OCI-LY7 (cell line): ENCODE measurements around the gene PTGER3. TPM values are rescaled to one million over a fixed set of nuclear protein-coding genes. Genes with fewer than 3 reads are reported as not detected.

Experiments used
- BruUV-seq: library from RNA; stranded (reverse); fragments of 400-500 nt; replicated peaks from 2 replicates; lab custom pipeline; 2021; lab: Mats Ljungman, UMichigan
- CTCF ChIA-PET: fragments of 300-600 bp; sonication (Branson Sonifier 250); formaldehyde crosslinking; loops from one replicate; lab custom pipeline; 2022; ENCODE audit warnings: antibody characterized with exemption; ENCODE audit not compliant: unreplicated experiment; lab: Charles Lee
- POLR2A ChIA-PET: fragments of 300-600 bp; sonication (Branson Sonifier 250); formaldehyde crosslinking; loops from one replicate; lab custom pipeline; 2022; ENCODE audit warnings: antibody characterized with exemption; lab: Charles Lee
- DNase-seq: peaks from one replicate; pipeline ENCODE4 v3.0.0-alpha.2; 2015; ENCODE audit warnings: low spot score
- H2AFZ ChIP-seq: fragments of 200-600 bp; sonication (generic), shearing (Covaris generic); 2 replicates; pipeline ENCODE4 v1.6.1; 2014; ENCODE audit warnings: mild to moderate bottlenecking, antibody characterized with exemption, low read length, moderate library complexity
- H3K27ac ChIP-seq: fragments of 200-600 bp; sonication (generic); 2 replicates; pipeline ENCODE4 v1.5.1; 2014; ENCODE audit warnings: mixed run types, low read depth, mild to moderate bottlenecking, moderate library complexity, low read length, inconsistent platforms; ENCODE audit not compliant: poor library complexity, severe bottlenecking
- H3K36me3 ChIP-seq: fragments of 200-600 bp; sonication (generic); 2 replicates; pipeline ENCODE4 v1.6.1; 2014; ENCODE audit warnings: mild to moderate bottlenecking, antibody characterized with exemption, low read length, moderate library complexity, mixed read lengths; ENCODE audit not compliant: insufficient read depth
- H3K4me1 ChIP-seq: fragments of 200-600 bp; sonication (generic); 2 replicates; pipeline ENCODE4 v1.5.1; 2014; ENCODE audit warnings: mild to moderate bottlenecking, low read length; ENCODE audit not compliant: insufficient read depth, poor library complexity, severe bottlenecking
- H3K4me2 ChIP-seq: fragments of 200-600 bp; sonication (generic); 2 replicates; pipeline ENCODE4 v1.6.1; 2014; ENCODE audit warnings: mild to moderate bottlenecking, low read length
- H3K4me3 ChIP-seq: fragments of 200-600 bp; sonication (generic); 2 replicates; pipeline ENCODE4 v1.5.1; 2014; ENCODE audit warnings: mild to moderate bottlenecking, low read depth, low read length; ENCODE audit not compliant: poor library complexity, severe bottlenecking
- H3K79me2 ChIP-seq: fragments of 200-600 bp; sonication (generic); 2 replicates; pipeline ENCODE4 v1.6.1; 2016; ENCODE audit warnings: low read depth, mild to moderate bottlenecking, low read length, moderate library complexity, mixed read lengths; ENCODE audit not compliant: insufficient read depth
- H3K9me2 ChIP-seq: fragments of 200-600 bp; sonication (generic); 2 replicates; pipeline ENCODE4 v1.6.1; 2016; ENCODE audit warnings: mild to moderate bottlenecking, low read length, mixed read lengths; ENCODE audit not compliant: insufficient read depth
- H3K9me3 ChIP-seq: fragments of 200-600 bp; sonication (generic); 2 replicates; pipeline ENCODE4 v1.6.1; 2014; ENCODE audit warnings: mild to moderate bottlenecking, mixed run types, low read length, mixed read lengths
- H4K20me1 ChIP-seq: fragments of 200-600 bp; sonication (generic); 2 replicates; pipeline ENCODE4 v1.6.1; 2014; ENCODE audit warnings: mild to moderate bottlenecking, antibody characterized with exemption, low read length, moderate library complexity, mixed read lengths; ENCODE audit not compliant: insufficient read depth
- CTCF ChIP-seq: fragments of 200-600 bp; sonication (generic); conservative IDR thresholded peaks from 2 replicates; pipeline ENCODE4 v1.5.1; 2014; ENCODE audit warnings: mild to moderate bottlenecking, antibody characterized with exemption, low read length, moderate library complexity, mixed read lengths
- EZH2phosphoT487 ChIP-seq: fragments of 200-600 bp; sonication (generic); IDR thresholded peaks from 2 replicates; pipeline ENCODE4 v1.6.1; 2018; ENCODE audit warnings: low read depth, borderline replicate concordance, mild to moderate bottlenecking, mixed run types, antibody characterized with exemption, low read length, moderate library complexity, mixed read lengths
- intact Hi-C: fragments of 100-400 bp; cut with micrococcal nuclease; formaldehyde crosslinking; loops from one replicate; pipeline ENCODE4 v1.10.0; 2022; ENCODE audit not compliant: unreplicated experiment
- total RNA-seq, 2 experiments: library from RNA; depleted of rRNA in 1 of 2; stranded (reverse); fragments of >200 nt in 1 of 2; shearing (Covaris generic) in 1 of 2; gene quantifications; 2 replicates each; pipeline ENCODE4 v1.2.3, GENCODE V29; 2014 to 2022

The PTGER3 gene
- total RNA-seq, 2 experiments from 2014 or later = 0.13 TPM; not detected in 1

- Histone ChIP-seq H3K9me2 (no peaks in the 10 kb centered on the region), H3K36me3 (no peaks in the 10 kb centered on the region), H3K79me2 (no peaks in the 10 kb centered on the region), H3K4me2 (no peak overlapping the region), H3K4me1 (no peaks in the 10 kb centered on the region), H3K4me3 (no peak overlapping the region), H3K27ac (no peak overlapping the region), H3K9me3 (no peaks in the 10 kb centered on the region), H2AFZ (no peak overlapping the region), H4K20me1 (no peaks in the 10 kb centered on the region)
- ChIA-PET POLR2A (no interaction called here), CTCF (no interaction called here)
- intact Hi-C loops = no loop called here
- DNase-seq = no peak
- TF ChIP-seq EZH2phosphoT487 (no peak), CTCF (no peak)
- BruUV-seq = no TSS peak
These were observed 99.1 kb downstream of the PTGER3 start for GRCh38 chr1:70948396-70949017.

GRCh38 chr1:70947835-70948234 lies 99.8 kb downstream of the PTGER3 start:
- TF ChIP-seq CTCF (no peak), EZH2phosphoT487 (no peak)
- POLR2A ChIA-PET = no interaction called here
- no peaks in the 10 kb centered on the region for H3K36me3 ChIP-seq
- no peak overlapping the region for H3K4me2 ChIP-seq
- no peak overlapping the region for H2AFZ ChIP-seq
- CTCF ChIA-PET = no interaction called here
- H3K4me1 ChIP-seq = no peaks in the 10 kb centered on the region
- no peak for DNase-seq
- no peaks in the 10 kb centered on the region for H3K9me2 ChIP-seq
- H3K27ac ChIP-seq = no peak overlapping the region
- no TSS peak for BruUV-seq
- intact Hi-C loops = no loop called here
- no peaks in the 10 kb centered on the region for H3K79me2 ChIP-seq
- no peaks in the 10 kb centered on the region for H4K20me1 ChIP-seq
- H3K4me3 ChIP-seq = no peak overlapping the region
- H3K9me3 ChIP-seq = no peaks in the 10 kb centered on the region

GRCh38 chr1:70945676-70946075 lies 101.9 kb downstream of the PTGER3 start:
- H3K36me3 ChIP-seq = no peaks in the 10 kb centered on the region
- ChIA-PET POLR2A (no interaction called here), CTCF (no interaction called here)
- BruUV-seq = no TSS peak
- no peaks in the 10 kb centered on the region for H3K4me1 ChIP-seq
- no peaks in the 10 kb centered on the region for H3K9me2 ChIP-seq
- DNase-seq = no peak
- no peaks in the 10 kb centered on the region for H3K79me2 ChIP-seq
- H2AFZ ChIP-seq = no peak overlapping the region
- H3K27ac ChIP-seq = no peak overlapping the region
- H3K4me3 ChIP-seq = no peak overlapping the region
- no peak overlapping the region for H3K4me2 ChIP-seq
- intact Hi-C loops = no loop called here
- H3K9me3 ChIP-seq = no peaks in the 10 kb centered on the region
- no peaks in the 10 kb centered on the region for H4K20me1 ChIP-seq
- TF ChIP-seq CTCF (no peak), EZH2phosphoT487 (no peak)
